ENCODE results near the gene IPO11. TPM values are rescaled to one million over a fixed set of nuclear protein-coding genes. Genes with fewer than 3 reads are reported as not detected.

IPO11 gene
- total RNA-seq, 1 donor from 2014 or later, result 29.1 TPM

Other genes starting within 250 kb of the IPO11 start
- 176 and 182 TPM in 2 replicates for gene KIF2A, start 106.6 kb upstream of the IPO11 start, total RNA-seq
- 22.0 and 22.8 TPM in 2 replicates for gene DIMT1, start 8.9 kb upstream of the IPO11 start, total RNA-seq
- 0.63 and 1.1 TPM in 2 replicates for gene LRRC70, start 166.1 kb downstream of the IPO11 start, total RNA-seq